ENCODE data around the gene CLEC4G.

The CLEC4G gene

DNA sequence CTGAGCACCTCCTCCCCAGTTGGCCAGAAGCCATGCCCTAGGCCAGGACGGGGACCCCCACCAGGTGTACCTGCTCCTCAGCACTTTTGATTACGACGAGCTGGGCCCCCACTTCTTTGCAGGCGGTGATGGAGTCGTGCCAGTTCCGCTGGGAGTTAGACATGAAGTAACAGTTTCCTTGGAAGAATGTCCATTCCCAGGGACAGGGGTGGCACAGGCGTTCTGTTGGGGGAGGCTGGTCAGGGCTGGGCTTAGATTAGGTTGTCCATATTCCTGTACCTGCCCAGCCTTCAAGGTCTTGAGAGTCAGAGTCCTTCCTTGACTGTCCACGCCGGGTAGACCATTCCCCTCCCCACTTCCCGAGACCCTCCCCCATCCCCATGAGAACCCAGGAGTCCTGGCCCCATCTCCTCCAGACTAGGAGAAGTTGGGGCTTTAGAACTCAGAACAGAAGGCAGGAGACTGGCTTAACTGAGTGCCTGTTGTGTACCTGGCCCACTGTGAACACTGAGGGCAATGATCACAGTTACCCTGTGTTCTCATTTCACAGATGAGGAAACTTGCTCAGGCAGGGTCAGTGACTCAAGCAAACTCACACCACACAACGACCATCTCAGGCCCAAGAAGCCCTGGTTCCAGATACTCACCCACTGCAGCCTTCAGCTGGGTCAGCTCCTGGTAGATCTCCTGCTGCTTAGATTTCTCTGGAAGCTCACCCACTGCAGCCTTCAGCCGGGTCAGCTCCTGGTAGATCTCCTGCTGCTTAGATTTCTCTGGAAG lies 13.2 kb upstream of the CLEC4G start:
- H3K27ac ChIP-seq, result no peak overlapping the region
- TF ChIP-seq, protein P1, sequence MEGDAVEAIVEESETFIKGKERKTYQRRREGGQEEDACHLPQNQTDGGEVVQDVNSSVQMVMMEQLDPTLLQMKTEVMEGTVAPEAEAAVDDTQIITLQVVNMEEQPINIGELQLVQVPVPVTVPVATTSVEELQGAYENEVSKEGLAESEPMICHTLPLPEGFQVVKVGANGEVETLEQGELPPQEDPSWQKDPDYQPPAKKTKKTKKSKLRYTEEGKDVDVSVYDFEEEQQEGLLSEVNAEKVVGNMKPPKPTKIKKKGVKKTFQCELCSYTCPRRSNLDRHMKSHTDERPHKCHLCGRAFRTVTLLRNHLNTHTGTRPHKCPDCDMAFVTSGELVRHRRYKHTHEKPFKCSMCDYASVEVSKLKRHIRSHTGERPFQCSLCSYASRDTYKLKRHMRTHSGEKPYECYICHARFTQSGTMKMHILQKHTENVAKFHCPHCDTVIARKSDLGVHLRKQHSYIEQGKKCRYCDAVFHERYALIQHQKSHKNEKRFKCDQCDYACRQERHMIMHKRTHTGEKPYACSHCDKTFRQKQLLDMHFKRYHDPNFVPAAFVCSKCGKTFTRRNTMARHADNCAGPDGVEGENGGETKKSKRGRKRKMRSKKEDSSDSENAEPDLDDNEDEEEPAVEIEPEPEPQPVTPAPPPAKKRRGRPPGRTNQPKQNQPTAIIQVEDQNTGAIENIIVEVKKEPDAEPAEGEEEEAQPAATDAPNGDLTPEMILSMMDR (conservative IDR thresholded peaks at IDR 0.05), result no peak

DNA sequence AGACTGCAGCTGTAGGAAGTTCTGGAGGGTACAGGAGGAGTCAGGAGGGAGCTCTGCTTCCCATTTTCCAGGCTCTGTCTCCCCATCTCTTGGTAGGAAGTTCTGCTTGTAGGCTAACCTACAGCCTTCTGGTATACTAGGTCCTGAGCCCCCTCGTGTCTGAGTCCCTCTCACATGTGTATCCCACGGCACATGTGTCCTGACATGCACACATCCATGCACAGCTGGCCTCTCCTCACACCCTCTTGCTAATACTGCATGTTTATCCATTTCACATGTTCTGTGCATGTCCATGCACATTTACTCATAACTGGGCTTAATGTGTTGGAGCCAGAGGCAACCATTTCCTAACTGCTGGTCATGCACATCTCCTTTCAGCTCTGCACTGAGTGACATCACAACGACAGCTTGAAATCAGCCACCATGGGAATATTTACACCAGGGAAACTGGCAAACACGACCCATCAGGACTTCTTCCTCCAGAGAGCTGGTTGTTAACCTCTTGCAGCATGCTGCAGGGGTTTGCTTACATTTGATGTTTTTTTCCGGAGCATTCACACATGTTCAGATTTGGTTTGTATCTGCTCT lies 12.4 kb upstream of the CLEC4G start:
- no peak overlapping the region for H3K27ac ChIP-seq
- TF ChIP-seq, protein P1 (conservative IDR thresholded peaks at IDR 0.05), result no peak

DNA sequence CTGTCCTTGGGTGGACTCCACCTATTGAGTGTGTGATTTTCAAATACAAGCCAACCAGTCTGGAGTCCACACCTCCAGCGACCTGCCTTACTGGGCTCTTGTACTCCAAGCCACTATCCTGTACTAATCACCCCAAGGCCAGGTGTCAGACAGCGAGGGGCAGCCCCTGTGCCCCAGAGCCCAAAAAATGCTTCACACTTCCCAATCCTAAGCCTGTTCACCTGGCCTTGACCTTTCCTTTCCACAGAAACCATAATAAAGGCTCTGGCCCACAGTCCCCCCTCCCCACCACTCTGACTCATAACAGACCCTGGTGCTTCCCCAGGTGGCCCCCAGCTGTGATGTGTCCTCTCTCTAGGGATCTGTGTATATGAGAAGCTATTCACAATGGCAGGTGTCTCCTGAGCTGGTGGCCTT lies 11.5 kb upstream of the CLEC4G start:
- no peak overlapping the region for H3K27ac ChIP-seq
- TF ChIP-seq, protein P1 (conservative IDR thresholded peaks at IDR 0.05), result no peak

DNA sequence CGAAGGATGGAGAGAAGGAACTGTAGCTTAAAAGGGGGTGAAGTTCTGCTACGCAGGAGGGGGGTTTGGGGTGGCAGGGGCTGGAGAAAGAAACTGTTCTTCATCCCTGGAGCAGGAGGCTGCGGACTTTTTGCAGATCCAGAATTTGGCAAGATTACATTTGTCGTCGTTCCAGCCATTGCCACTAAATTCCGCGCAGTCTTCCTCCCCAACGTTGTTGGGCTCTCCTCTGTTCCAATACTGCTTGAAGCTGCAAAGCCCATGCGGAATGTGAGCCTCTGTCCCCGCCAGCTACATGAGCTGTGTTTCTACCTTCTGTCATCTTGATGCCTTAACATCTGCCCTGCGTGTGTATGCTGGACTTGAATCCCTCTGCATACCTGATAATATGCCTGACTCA lies 11.1 kb upstream of the CLEC4G start:
- no peak overlapping the region for H3K27ac ChIP-seq
- TF ChIP-seq, protein P1 (conservative IDR thresholded peaks at IDR 0.05), result no peak

DNA sequence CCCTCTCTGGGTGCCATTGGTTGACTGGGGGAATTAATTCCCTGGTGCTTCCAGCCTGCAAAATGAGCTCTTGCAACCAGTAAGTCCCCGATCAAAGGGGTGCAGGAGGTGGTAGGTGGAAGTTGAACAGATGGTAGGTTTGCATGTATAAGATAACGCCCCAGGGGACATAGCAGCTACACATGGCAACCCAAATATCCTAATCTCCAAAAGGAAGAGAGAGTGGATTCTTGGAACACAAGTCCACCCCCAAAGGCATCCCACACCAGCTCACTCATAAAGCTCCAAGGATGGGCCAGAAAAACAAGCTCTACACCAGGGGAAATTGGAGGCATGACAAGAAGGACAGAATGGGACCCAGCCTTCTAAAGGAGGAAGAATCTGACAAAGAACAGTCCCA lies 10.7 kb upstream of the CLEC4G start:
- TF ChIP-seq, protein P1 (conservative IDR thresholded peaks at IDR 0.05), result no peak
- no peak overlapping the region for H3K27ac ChIP-seq

DNA sequence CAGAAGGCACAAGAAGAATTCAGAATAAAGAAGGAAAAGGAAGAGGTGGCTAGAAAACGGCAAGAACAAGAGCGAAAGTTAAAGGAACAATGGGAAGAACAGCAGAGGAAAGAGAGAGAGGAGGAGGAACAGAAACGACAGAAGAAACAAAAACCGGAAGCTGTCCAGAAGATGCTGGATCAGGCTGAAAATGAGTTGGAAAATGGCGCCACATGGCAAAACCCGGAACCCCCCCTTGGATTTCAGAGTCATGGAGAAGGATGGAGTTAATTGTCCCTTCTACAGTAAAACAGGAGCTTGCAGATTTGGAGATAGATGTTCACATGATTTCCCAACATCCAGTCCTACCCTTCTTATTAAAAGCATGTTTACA lies 8.8 kb upstream of the CLEC4G start:
- TF ChIP-seq, protein P1 (conservative IDR thresholded peaks at IDR 0.05), result no peak
- no peak overlapping the region for H3K27ac ChIP-seq

DNA sequence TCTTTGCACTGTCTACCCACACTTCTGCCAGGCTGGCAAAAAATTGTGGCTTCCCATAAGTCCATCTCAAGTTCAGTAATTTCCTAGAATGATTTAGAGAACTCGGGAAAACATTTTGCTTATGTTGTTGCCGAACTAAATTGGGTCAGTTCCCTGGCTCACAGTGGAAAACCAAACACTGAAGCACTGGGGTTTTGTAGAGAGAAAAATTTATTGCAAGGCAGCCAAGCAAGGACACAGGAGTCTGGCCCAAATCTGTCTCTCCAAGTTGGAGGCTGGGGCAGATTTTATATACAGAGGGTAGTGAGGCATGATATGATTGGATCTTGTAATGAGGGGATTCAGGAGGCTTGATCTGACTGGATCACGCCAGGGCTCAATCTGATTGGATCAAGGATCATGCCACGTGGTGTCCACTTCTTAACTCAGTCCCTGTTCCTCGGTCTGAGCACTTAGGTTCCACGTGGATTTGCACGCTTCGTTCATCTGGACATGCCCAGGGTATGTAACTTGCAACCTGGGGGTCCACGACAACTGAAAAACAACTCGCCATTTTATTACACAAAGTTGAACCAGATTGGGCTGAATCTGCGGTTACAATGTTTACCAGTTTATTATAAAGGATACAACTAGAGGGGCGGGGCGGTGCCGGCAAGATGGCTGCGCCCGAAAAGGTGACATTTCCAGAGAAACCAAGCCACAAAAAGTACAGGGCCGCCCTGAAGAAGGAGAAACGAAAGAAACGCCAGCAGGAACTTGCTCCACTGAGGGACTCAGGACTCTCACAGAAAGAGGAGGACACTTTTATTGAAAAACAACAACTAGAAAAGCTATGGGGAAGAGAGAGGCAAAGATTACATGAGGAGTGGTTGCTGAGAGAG lies 8.1 kb upstream of the CLEC4G start:
- TF ChIP-seq, protein P1 (conservative IDR thresholded peaks at IDR 0.05), result no peak
- no peak overlapping the region for H3K27ac ChIP-seq
